Urothelium cell line (cell line): ENCODE results near the gene IL5RA.

Source experiments
- DNase-seq: peaks from one replicate; pipeline ENCODE4 v3.0.0; 2011; ENCODE audit warnings: low spot score, mixed read lengths
- FAIRE-seq: peaks from 2 replicates; lab custom pipeline; 2011; peaks lifted over from hg19 to GRCh38; lab: Jason Lieb, UNC

The IL5RA gene

DNA sequence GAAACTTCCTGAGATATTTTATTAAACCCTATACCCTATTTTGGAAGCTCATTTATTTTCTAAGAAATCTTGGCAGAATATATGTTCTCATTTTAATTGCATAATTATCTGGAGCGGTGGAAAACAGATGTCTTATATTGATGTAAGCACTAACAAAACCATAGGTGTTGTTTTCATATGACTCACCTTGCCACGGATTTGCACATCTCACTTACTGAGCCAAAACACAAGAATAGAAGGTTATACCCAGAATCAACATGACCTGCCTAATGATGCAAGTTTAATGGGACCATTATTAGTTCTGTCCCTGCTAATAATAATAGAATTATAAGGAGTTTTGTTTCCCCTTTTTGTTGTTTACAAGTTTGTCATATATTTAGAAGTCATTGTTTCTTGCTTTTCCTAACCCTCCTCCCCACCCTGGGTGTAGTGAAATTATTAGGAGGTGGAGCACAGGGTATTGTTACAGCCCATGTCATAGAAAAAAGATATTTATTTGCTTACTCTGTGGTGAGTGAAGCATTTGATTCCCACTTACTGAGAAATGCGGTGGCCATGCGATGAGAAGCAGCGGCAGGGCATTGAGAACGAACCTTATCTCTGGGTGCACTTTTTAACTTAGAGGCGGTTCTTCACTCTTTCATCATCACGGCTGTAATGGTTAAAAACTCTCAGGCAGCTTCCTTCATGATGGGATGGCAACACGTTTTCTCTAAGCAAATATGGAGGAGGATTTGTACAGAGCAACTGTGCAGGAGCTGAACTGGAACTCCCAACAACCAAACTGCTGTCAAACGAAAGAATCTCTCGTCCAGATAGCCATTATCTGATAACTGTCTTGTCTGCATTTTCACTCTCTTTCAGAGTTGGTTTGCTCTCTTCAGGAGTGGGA, 521 bp downstream of the IL5RA start:
- DNase-seq, result no peak
- FAIRE-seq, result no peak

DNA sequence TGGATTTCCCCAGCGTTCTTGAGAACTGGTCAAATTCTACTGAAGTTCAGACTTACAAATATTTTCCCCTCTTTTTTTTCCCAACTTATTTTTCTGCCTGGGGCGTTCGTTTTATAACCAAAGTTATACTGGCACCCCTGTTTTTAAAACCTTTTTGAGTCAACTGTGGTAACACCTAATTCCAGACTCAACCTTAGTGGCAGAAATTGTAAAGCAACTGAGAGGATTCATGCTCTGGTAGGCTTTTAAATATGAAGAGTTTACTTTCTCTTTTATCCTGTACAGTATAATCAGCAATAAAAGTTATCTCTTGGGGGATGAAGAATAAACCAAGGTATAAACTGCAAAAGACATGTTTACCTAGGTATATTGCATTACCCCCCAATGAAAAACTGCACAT, 2.3 kb downstream of the IL5RA start:
- no peak for FAIRE-seq
- no peak for DNase-seq

DNA sequence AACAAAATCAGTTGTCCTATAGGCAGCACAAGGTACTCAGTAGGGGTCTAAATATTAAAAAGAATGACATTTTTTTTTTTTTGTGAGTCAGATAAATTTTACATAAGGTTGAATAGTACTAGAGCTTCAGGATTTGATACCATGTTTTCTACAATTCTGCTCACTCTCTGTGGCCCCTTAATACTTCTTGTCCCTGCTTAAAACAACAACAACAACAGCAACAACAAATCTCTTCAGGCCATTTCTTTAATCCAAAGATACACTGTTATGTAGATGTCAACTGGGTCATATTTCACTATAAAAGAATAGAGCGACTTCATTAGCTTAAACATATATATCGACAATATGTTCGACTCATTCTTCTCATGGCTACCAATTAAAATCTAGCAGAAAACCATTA, 3.0 kb downstream of the IL5RA start:
- FAIRE-seq, result no peak
- DNase-seq, result no peak

DNA sequence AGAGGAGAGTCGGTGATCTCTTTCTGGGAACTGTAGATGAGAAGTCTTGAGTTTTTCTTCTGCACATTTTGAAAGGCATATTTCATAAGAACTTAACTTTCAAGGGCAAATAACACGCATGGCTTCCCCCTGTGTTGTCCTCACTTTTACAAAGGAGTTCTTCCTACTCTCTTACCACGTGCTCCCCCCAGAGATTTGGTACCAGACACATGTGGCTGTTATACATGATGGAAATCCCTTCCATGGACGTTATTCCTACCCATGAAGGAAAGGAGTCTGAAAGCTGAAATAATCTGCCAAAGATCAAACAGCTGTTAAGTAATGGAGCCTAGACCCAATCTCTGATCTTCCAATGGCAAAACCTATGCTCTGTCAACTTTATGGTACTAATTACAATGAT, 4.4 kb downstream of the IL5RA start:
- DNase-seq (no peak), FAIRE-seq (no peak)

DNA sequence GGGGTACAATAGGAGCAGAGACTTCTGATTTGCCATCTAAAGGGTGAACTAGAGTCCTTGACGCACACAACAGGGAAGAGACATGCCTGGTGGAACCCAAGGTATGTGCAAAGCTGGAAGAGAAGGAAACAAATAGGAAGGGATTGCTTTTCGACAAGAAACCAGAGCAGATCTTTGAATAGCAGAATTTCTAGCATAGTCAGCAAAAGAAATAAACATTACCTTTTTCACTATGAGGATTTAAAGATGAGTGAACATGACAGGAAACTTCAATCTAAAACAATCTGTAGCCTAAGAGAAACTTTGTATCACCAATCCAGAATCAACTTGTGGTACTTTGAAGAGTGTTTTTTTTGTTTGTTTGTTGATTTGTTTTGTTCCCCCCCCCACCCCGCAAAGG, 4.9 kb downstream of the IL5RA start:
- no peak for DNase-seq
- FAIRE-seq, result no peak

DNA sequence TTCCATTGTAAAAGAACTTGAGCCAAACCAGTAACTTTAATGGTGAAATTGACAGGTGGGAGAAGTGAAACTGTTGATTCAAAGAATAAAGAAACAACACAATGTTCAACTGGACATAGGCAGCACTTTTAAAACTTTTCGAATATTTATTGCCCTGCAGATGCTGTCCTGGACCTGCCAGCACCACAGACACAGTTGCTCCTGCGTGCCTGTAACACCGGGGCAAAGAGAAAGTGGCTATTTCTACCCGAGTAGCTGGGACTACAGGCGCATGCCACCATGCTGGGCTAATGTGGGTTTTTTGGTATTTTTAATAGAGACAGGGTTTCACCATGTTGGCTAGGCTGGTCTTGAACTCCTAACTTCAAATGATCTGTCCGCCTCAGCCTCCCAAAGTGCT, 7.4 kb downstream of the IL5RA start:
- DNase-seq (no peak), FAIRE-seq (no peak)

DNA sequence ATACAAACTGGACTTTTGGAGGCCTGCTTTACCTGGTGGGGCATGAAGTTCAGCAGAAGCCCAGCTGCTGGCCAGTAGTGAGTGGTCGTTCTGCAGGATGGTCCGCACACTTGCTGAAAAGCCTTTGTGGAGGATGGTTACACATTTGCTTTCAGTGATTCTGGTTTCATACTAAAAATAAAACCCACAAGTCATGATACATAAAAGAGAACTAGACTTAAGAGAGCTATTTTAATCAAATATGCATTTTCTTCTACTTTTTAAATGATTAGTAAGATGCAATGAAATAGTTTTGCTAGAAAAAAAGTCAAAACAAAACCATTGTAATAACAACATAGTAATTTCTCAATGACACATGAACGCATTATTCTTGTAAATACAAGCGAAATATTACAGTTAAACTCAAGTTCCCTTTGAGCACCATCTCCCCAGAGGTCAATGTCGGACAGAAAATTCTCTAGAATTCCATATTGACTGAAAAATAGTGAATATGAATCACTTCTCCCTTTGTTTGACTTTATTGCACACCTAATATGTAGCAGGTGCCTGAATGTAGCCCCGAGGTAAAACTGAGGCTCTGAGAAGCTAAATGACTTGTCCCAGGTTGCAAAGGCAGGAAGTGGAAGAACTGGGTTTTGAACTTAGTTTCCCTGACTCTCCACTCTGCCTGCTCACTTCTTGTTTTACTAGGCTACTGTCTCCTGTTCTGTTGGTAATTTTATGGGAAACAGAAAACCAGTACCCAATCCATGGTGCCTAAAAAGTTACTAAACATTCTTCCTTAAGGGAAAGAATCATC, 8.3 kb downstream of the IL5RA start:
- no peak for FAIRE-seq
- DNase-seq, result no peak

DNA sequence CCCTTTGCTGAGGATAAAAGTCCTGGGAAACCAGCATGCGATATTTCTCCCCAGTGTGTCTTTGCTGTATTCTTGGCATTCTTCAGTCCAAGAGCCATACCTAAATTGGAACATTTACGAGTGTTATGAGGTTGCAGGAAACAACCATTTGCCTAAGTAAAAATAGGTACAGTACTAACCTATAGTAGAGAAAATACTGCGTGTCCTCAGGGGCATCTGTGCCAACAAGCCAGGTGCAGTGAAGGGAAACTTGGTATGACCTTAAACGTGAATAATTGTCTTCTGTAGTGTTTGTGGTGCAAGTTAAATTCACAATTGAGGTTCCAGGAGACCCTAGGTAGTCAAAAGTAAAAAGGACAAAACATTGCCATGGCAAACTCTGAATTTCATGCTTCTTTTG, 12.2 kb downstream of the IL5RA start:
- FAIRE-seq (no peak), DNase-seq (no peak)

DNA sequence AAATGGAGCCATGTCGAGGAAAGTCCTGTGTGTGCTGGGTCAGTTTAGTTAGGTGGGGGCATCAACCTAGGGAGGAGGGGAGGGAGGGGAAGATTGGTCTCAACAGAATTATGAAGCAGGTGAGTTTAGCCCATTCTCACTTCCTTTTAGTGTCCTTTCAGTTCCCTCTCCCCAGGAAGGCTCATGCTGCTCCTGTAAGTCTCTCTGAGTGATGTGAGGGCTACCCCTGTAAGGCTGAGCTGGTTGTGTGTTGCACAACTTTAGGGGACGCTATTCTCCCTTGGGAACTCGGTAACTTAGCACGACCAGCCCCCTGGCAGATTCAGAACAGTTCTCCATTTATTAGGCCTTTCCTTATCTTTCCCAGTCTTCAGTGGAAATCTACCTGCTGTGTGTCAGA, 21.2 kb downstream of the IL5RA start:
- FAIRE-seq, result no peak
- DNase-seq, result no peak

DNA sequence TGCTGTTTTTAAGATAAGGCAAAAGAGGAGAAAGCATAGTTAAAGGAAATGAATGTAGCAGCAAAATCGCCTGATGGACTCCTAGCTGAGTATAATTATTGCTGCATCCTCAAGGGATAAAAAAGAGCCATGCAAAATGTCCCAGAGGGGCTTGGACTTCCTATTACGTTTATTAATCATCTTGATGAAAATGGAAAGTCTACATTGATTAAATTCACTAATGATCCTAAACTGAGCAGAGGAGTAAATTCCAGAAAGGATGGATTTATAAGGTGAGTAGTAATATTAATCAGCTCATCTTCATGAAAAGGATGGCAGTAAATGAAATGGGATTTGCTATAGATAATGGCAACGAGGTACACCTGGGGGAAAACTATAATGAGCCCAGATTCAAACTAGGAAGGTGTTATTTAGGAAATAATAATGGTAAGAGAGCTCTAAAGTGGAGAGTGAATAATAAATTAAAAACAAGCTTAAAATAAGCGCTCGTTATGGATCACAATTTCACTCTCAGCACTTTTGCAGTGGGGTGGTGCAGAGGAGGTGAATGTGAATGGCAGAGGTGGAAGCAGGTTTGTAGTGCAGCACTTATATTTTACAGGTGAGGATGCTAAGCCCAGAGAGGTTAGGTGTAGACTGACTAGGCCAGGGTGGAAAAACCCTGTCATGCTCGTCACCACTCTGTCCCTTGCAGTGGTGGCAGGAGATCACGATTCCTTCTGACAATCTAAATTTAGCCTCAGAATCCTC, 22.3 kb downstream of the IL5RA start:
- no peak for FAIRE-seq

DNA sequence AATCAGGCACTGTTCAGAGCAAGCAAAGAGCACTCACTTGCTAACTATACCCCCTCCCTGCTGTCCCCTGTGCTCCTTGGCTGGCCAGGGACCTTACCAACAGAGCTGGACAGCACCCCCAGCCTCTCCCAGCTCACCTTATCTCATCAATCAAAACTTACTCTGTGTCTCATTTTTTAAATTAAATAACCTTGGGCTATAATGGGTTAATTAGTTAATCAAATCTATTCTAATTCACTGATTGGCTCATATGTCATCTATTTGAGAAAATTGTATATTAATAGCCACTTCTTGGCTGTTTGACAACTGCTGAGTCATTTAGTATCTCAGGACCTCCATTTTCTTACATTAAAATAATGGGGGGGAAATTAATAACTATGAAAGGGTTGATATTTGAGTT, 22.9 kb downstream of the IL5RA start:
- FAIRE-seq, result no peak
- no peak for DNase-seq

More for the DNA sequence above, 22.3 kb downstream of the IL5RA start:
- no peak for DNase-seq

DNA sequence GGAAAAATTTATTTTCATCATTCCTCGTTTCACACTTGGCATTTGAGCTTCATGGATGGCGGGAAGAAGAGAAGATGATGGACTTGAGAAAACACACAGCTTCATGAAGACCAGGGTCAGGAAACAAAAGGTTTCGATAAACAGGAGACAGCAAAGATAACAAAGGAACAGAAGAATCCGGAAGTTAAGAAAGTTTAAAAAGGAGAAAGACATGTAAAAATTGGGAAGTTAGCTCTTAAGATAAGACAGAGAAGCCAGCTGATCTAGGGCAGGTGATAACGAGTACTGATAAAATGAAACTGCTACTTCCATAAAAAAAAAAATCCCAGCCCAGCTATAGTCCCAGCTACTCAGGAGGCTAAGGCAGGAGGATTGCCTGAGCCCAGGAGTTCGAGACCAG, 23.9 kb downstream of the IL5RA start:
- no peak for DNase-seq
- no peak for FAIRE-seq

DNA sequence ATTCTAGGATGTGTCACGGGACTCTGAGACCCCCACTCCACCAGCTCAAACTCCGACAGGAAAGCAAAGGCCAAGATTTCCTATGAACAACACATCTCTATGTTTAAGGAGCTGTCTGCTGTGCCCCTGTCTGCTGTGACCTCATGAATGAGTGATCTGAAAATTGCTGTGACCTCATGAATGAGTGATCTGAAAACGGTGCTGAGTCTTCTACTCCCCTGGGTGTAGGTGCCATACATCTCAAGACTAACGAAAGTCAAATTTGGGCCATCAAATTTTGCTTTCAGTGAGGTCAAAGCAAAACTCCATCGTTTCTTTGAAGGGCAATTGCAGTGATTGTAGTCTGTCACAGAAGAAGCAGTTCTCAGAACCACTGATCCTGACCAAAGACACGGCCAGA, 24.4 kb downstream of the IL5RA start:
- DNase-seq (no peak), FAIRE-seq (no peak)

DNA sequence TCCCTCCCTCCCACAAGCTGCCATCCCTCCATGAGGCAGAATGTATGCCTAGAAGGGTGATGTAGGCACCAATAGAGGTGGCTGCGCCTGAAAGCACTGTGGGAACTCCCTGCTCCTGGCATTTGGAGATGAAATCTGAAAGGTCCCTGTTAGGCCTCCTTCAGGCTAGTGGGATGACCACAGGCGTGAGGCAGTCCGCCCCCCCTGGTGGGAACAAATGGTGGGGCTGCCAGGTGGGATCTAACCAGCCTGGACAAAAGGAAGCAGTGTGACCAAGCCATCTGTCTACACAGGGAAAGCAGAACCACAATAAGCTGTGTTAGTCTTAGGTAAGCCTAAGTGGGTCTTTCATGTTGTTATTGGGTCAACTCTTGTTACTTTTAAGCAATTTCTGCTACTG, 25.3 kb downstream of the IL5RA start:
- DNase-seq, result no peak
- FAIRE-seq, result no peak

DNA sequence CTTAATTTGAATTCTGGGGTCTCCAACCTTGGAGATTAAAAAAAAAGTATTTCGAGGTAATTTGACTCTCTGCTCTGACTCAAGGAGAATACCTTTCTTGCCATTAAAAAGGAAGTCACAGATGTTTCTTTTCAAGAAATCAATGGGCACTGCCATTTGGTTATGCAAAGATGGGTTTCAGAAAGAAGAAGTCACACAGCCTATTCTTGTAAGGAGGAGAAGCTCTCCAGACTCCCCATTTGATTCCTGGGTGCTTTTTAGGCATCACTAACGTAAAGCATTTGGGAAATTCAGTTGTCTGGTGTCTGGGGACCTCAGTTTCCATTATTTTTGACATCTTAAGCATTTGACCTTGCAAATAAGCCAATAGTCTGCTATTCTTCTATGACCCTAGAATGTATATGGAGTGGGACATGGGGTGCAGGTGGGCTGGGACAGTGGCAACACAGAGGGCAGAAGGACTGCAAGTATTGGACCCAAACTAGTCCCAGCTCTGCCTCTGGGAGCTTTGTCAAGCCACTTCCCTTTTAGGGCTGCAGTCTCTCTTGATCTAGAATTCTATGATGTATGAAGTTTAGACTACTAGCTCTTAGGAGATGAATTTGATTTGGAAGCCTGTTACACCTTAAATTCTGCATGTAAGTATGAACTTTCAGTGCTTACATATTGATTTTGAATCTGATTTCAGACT, 27.8 kb downstream of the IL5RA start:
- FAIRE-seq, result no peak

DNA sequence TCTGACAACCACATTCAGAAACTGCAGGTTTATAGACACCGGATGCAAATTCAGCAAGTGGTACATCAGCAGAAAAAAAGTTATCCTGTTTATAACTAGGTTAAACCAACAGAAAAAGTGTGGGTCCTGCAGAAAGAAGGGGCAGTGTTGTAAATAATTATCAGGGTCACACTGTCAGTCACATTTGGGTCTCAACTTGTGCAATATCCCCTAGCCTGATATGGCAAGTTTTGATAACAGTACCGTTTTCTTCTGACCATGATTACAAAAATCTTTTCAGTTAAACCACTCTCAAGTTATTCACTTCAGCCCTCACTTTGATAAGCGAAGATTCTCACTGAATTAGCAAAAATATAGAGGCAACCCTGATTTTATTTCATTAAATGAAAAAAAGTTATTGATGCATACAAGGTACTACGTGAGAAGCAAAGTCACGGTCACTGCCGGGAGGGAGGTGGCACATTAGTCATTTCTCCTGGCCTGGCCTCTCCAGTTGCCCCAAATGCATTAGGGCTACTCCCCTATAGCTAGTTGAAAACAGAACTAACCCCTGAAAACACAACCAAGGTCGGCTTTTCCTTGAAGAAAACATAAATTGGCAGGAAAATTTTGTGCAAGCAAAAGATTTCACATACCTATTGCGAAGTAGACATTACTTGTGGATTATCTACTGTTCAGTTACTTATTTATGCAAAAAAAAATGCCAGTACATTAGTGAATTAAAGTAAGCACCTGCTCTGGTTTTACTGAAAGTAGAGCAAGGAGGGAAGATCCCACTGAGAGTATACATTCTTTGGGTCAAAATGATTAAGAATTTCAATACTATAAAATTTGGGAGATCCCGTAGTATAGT, 28.6 kb downstream of the IL5RA start:
- no peak for DNase-seq
- FAIRE-seq, result no peak

More for the DNA sequence above, 27.8 kb downstream of the IL5RA start:
- no peak for DNase-seq

DNA sequence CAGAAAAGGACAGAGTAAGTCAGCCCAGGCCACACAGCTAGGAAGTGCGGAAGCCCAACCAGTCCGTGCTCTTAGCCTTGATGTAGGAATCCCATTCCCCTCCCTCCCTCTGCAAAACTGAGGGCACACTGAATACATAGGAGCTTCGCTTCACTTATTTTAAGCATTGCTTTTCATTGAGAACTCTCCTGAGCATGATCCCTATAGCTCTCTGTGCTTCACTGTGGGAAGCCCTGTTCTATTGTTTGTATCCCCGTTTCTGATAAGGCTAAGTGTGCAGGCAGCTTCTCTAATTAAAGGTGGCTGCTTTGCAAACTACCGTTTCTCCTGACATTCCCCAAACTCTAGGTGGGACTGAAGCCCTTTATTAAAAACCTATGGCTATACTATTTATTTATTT, 29.9 kb downstream of the IL5RA start:
- no peak for DNase-seq
- no peak for FAIRE-seq

DNA sequence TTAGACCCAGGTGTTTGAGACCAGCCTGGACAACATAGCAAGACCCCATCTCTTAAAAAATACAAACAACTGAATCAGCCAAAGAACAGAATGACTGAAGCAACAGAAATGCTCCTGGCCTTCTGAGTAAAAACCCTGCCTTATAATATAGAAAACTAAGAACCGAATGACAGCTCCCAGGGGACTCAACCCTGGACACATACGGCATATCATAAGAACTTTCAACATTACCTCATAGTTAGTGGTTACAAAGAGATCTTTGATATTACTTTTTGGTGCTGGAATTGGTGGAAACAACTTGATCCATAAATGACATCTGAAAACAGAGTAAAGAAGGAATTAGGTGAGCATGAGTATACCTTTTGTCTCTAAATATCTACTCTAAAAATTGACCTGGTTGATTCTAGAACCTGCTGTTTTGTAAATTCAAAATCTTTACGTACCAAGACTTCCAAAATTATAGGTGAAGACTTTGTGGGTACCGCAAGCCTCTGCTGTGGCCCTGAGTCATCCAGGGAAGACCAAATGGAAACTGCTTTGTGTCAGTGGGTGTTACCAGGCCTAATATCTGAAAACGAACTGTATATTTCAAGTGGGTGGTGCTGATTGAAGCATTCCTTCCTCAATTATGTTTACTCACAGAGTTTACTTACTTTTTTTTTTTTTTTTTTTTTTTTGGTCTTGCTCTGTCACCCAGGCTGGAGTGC, 35.5 kb downstream of the IL5RA start:
- no peak for FAIRE-seq
- no peak for DNase-seq

DNA sequence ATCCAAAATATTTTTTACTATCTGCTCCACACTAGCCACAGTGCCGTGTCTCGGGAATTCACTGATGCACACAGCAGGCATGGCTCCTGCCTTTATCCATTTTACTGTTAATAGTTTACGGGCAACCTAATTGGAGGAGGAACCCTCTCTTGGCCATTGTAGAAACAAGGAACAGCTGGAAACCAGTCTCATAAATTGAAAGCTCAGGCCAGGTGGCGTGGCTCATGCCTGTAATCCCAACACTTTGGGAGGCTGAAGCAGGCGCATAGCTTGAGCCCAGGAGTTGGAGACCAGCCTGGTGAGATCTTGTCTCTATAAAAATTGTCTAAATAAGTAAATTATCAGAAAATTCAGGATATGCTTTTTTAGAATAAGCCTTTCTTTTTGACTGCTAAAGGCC, 39.0 kb downstream of the IL5RA start:
- FAIRE-seq (no peak), DNase-seq (no peak)
